Pons (tissue), 1 donor: Measurements from ENCODE around the gene ECD.
"Not testable (repeated sequence)": the region's sequence is repeated elsewhere in the genome, so short reads cannot be mapped to it uniquely, and the experiment has no call there.

Experiments
- DNase-seq: peaks from one replicate; pipeline ENCODE4 v3.0.0-alpha.2; 2016; ENCODE audit warnings: low spot score

ECD gene

GRCh38 chr10:73159038-73159648, 8.7 kb downstream of the ECD start:
- peak; percentile 70 for DNase-seq

- no peak for DNase-seq
These were observed 11.8 kb downstream of the ECD start for GRCh38 chr10:73156054-73156453.

GRCh38 chr10:73152009-73152408, 15.8 kb downstream of the ECD start:
- DNase-seq = no peak

GRCh38 chr10:73150633-73151413, 17.0 kb downstream of the ECD start:
- DNase-seq = not testable (repeated sequence)

GRCh38 chr10:73141603-73142002, 26.2 kb downstream of the ECD start:
- DNase-seq = no peak

GRCh38 chr10:73139251-73139650, 28.6 kb downstream of the ECD start:
- DNase-seq = no peak

GRCh38 chr10:73136627-73137026, 31.2 kb downstream of the ECD start:
- DNase-seq = no peak

GRCh38 chr10:73134727-73135126, 33.1 kb downstream of the ECD start:
- no peak for DNase-seq

GRCh38 chr10:73131913-73132686, 35.7 kb downstream of the ECD start:
- no peak for DNase-seq

GRCh38 chr10:73131301-73131700, 36.5 kb downstream of the ECD start:
- DNase-seq = peak; percentile 10

GRCh38 chr10:73126343-73126742, 41.5 kb downstream of the ECD start:
- DNase-seq = no peak

- DNase-seq = no peak
These were observed 47.9 kb downstream of the ECD start for GRCh38 chr10:73119952-73120351.

- no peak for DNase-seq
These were observed 48.4 kb downstream of the ECD start for GRCh38 chr10:73119457-73119856.

- DNase-seq = no peak
These were observed 49.6 kb downstream of the ECD start for GRCh38 chr10:73117976-73118743.

- DNase-seq = no peak
These were observed 51.8 kb downstream of the ECD start for GRCh38 chr10:73116017-73116416.

GRCh38 chr10:73113551-73113950, 54.3 kb downstream of the ECD start:
- DNase-seq = no peak

- not testable (repeated sequence) for DNase-seq
These were observed 55.8 kb downstream of the ECD start for GRCh38 chr10:73112032-73112431.

GRCh38 chr10:73110345-73110849, 57.4 kb downstream of the ECD start, which contains the start of gene NUDT13:
TSS of gene NUDT13 (plus strand) at chr10:73110455. CDS start at chr10:73114366, 3,911 bp downstream.
- DNase-seq = peak; percentile 95

GRCh38 chr10:73109248-73109652, 58.6 kb downstream of the ECD start:
- not testable (repeated sequence) for DNase-seq

- DNase-seq = no peak
These were observed 61.5 kb downstream of the ECD start for GRCh38 chr10:73106301-73106700.

- no peak for DNase-seq
These were observed 68.7 kb downstream of the ECD start for GRCh38 chr10:73099141-73099540.

- no peak for DNase-seq
These were observed 70.5 kb downstream of the ECD start for GRCh38 chr10:73097305-73097670.
